Activated CD4-positive, alpha-beta T cell treated with anti-CD3 and anti-CD28 coated beads, Interleukin-2, amount 10 ng/mL, durations not matched to agents 24 days and 14 days (primary cell): ENCODE data around the gene FGFRL1. TPM values are rescaled to one million over a fixed set of nuclear protein-coding genes. Genes with fewer than 3 reads are reported as not detected.

ENCODE experiments used
- DNase-seq: peaks from one replicate; pipeline ENCODE4 v3.0.0; 2022
- H3K27ac Mint-ChIP-seq: one replicate; pipeline ENCODE4 v1.8.0; 2022; ENCODE audit warnings: mild to moderate bottlenecking, mixed read lengths
- H3K27me3 Mint-ChIP-seq: one replicate; pipeline ENCODE4 v1.8.0; 2022; ENCODE audit warnings: mixed read lengths
- H3K36me3 Mint-ChIP-seq: one replicate; pipeline ENCODE4 v1.8.0; 2022; ENCODE audit warnings: low read depth, mild to moderate bottlenecking, mixed read lengths
- H3K4me1 Mint-ChIP-seq: one replicate; pipeline ENCODE4 v1.8.0; 2021; ENCODE audit warnings: mixed read lengths
- H3K4me3 Mint-ChIP-seq: one replicate; pipeline ENCODE4 v1.8.0; 2022; ENCODE audit warnings: mild to moderate bottlenecking, moderate library complexity, mixed read lengths
- H3K9me3 Mint-ChIP-seq: one replicate; pipeline ENCODE4 v1.8.0; 2021; ENCODE audit warnings: mixed read lengths
- intact Hi-C: fragments of 100-400 bp; cut with micrococcal nuclease; formaldehyde crosslinking; loops from one replicate; pipeline ENCODE4 v1.15.1; 2023
- total RNA-seq: library from RNA; stranded (reverse); gene quantifications from 2 replicates; pipeline ENCODE4 v1.2.3, GENCODE V29; 2022

Gene FGFRL1, protein sequence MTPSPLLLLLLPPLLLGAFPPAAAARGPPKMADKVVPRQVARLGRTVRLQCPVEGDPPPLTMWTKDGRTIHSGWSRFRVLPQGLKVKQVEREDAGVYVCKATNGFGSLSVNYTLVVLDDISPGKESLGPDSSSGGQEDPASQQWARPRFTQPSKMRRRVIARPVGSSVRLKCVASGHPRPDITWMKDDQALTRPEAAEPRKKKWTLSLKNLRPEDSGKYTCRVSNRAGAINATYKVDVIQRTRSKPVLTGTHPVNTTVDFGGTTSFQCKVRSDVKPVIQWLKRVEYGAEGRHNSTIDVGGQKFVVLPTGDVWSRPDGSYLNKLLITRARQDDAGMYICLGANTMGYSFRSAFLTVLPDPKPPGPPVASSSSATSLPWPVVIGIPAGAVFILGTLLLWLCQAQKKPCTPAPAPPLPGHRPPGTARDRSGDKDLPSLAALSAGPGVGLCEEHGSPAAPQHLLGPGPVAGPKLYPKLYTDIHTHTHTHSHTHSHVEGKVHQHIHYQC
- 18.2 and 18.9 TPM in 2 replicates for total RNA-seq

DNA sequence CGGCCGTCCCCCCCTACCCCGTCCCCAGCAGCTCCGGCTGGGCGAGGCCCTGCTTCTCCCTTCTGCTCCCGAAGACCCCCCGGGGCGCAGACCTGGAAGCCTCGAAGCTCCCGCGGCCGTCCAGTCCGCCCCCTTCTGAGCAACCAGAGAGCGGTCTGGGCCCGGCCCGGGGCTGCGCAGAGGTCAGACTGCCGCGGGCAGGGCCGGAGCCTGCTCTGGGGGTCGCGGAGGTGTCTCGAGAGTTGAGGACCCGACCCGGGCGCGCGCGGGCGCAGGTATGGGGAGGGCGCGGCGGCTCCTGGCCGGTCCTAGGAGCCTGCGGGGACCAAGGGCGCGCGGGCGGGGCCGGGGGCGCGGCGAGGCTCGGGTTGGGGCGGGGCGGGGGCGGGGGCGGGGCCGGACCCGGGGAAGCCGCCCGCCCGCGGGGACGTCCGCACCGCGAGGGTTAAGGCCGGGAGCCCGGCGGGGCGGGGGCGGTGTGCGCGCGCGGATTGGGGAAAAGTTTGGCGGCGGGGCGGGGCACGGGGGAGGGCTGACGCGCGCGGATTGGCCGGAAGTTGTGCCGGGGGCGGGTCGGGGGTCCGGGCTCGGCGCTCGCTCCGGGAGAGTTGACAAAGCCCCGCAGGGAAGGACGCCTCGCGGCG, at the start of gene FGFRL1:
FGFRL1 (plus strand) TSS at position 605 of the 644 bp plus-strand sequence. CDS start 860 bp downstream, outside the sequence.
- H3K9me3 Mint-ChIP-seq, result no peaks in the 10 kb centered on the region
- H3K27ac Mint-ChIP-seq, result peak within 1 kb of the TSS; percentile 92
- H3K36me3 Mint-ChIP-seq, result peaks cover 8% of the 10 kb centered on the region
- peak within 1 kb of the TSS; percentile 89 for H3K4me3 Mint-ChIP-seq
- intact Hi-C loops, result loop anchor here (1.0 to 5.0 kb wide), 5 partner anchors 24 to 336 kb away; partner anchors contain the start of genes CTBP1, GAK, IDUA and TMEM175
- H3K27me3 Mint-ChIP-seq, result peaks cover 25% of the 10 kb centered on the region
- DNase-seq, result peak; percentile 97
- H3K4me1 Mint-ChIP-seq, result peaks cover 13% of the 10 kb centered on the region

DNA sequence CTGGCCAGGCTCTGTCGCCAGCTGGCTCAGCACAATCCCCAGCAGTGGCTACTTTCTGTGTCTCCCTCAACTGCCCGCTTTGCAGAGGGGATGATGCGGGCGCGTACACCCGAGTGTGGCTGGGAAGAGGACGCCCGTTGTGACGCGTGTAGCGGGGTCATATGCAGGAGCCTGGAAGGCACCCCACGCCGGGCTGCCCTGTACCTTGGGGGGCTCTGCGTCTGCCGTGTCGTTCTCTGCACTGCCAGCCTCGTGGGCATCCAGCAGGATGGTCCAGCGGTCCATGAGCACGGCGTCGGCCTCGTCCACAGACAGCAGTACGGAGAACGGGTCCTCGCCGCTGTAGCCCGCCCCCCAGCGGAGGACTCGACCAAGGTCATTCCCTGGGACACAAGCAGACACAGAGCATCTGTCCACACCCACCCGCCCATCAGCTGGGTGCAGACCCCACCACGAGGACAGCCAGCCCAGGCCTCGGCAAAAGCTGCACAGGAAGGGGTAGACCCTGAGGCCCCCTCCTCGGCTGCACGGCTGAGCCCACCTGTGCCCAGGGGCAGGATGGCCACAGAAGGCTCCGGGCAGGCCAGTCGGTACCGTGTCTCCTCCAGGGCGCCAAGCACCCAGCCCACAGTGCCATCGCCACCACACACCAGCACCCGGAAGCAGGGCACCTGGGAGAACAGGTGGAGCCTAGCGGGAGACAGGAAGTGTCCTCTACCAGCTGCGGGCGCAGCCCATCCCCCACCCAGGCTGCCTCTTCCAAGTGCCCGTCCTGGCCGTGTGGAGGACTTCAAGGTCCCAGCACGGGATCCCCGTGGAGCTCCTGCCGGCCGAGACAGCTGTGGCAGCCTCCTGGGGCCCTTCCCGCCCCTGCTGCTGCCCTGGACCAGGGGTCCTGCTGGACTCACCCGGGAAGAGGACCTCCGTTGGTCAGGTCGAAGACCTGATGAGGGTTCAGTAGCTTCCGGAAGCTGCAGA, 48.9 kb upstream of the FGFRL1 start:
- no peak overlapping the region for H3K27ac Mint-ChIP-seq

DNA sequence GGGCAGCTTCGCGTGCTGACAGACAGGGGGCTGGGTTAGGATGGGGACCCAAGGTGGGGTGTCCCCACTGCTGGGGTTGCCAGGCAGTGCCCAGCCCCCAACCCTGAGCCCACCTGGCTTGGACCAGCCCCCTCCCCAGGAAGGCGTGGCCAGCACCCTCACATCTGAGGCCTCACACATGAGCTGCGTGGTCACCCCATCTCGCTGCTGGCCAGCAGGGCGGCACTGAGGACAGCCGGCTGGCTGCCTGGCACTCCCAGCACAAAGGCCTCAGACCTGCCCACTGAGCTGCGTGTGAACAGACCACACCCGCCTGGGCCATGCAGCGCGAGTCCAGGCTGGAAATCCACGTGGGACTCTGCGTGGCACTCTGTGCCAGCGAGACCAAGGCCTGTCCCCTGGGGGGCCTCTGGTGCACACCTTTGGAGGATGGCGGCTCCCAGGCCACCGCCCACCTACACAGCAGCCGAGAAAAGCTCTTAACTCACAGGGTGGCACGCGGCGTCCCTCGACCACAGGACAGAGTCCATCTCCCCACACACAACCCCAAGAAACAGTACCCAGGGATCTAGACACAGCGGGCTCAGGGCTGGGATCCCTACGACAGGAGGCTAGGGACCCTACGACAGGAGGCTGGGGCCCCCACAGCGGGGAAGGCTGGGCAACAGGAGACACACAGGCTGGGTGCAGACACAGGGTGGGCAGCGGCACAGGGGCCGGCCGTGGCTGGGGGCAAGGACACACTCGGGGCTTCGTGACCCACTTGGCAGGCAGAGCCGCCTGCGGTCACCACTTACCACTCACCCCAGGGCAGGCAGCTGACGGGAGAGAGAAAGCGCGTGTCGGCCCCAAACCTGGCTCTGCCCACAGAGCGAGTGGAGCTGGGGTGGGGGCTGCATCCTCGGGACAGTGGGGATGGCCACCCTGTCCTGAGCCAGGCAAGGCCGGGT, 47.9 kb upstream of the FGFRL1 start:
- H3K4me3 Mint-ChIP-seq, result no peak overlapping the region
- no peaks in the 10 kb centered on the region for H3K4me1 Mint-ChIP-seq
- H3K36me3 Mint-ChIP-seq, result peaks cover 8% of the 10 kb centered on the region
- DNase-seq, result no peak
- no peaks in the 10 kb centered on the region for H3K27me3 Mint-ChIP-seq
- no peak overlapping the region for H3K27ac Mint-ChIP-seq
- intact Hi-C loops, result no loop called here
- H3K9me3 Mint-ChIP-seq, result no peaks in the 10 kb centered on the region

More for the DNA sequence above, 48.9 kb upstream of the FGFRL1 start:
- intact Hi-C loops, result no loop called here
- no peaks in the 10 kb centered on the region for H3K27me3 Mint-ChIP-seq
- peaks cover 9% of the 10 kb centered on the region for H3K36me3 Mint-ChIP-seq
- no peaks in the 10 kb centered on the region for H3K9me3 Mint-ChIP-seq
- no peak overlapping the region for H3K4me3 Mint-ChIP-seq
- no peaks in the 10 kb centered on the region for H3K4me1 Mint-ChIP-seq
- no peak for DNase-seq

DNA sequence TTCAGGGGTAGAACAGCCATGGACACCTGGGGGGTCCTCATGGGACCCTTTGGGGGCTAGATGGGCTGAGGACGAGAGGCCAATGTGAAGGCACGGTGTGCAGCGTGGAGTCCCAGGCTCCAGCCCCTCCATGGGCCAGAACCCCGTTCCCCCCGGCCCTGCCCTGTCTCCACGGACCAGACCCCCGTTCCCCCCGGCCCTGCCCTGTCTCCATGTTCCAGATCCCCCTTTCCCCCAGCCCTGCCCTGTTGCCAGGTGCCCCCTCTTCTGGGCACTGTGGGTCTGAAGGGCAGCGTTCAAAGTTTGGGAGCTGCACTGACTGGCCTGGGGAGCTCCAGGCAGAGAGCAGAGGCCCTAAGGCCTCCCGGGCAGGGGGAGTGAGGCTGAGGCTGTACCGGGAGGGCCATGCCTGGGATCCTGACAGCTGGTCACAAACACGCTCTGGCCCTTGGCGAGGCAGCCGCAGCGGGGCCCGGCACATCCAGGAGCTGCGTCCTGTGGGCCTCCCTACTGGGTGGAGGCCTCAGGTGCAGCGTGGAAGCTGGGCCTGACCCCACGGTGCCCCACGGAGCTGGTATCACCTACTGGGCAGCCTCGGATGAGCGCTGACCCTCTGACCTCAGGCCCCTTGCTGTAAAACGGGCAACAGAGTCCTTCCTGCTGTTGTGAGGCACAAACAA, 46.9 kb upstream of the FGFRL1 start:
- H3K9me3 Mint-ChIP-seq, result no peaks in the 10 kb centered on the region
- intact Hi-C loops, result no loop called here

DNA sequence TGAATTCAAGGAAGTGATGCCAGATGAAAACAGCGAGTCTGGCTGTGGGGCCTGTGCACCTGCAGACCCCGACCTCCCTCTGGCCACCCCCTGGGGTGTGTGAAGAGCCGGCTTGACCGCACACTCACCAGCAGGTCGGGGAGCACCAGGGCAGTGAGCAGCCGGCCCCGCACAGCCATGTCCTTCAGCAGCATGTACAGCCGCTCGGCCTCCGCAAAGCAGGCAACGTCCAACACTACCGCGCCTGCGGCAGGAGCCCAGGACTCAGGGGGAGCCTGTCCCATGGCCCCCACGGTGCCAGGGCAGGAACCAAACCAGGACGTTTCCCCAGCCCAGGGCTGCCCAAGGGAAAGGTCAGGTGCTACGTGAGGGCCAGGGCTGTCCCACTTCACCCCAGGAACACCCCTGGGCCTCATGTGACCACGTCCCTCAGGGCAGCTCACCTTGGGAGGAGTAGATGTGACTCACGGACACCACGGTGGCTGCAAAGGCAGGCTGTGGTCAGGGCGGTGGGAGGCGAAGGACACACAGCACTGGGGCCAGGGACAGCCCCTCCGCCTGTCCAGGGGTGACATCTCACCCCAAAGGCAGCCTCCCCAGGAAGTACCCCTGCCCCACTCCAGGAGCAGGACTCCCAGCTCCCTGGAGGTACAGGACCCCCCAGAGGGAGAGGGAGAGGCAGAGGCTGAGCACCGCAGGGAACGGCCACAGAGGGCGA, 46.2 kb upstream of the FGFRL1 start:
- Mint-ChIP-seq H3K27ac (no peak overlapping the region), H3K9me3 (no peaks in the 10 kb centered on the region), H3K36me3 (peaks cover 5% of the 10 kb centered on the region), H3K27me3 (no peaks in the 10 kb centered on the region), H3K4me3 (no peak overlapping the region), H3K4me1 (no peaks in the 10 kb centered on the region)
- DNase-seq, result no peak
- intact Hi-C loops, result no loop called here

More for the DNA sequence above, 46.9 kb upstream of the FGFRL1 start:
- Mint-ChIP-seq H3K4me3 (no peak overlapping the region), H3K27me3 (no peaks in the 10 kb centered on the region), H3K36me3 (peaks cover 7% of the 10 kb centered on the region), H3K4me1 (no peaks in the 10 kb centered on the region), H3K27ac (no peak overlapping the region)
- DNase-seq, result no peak

DNA sequence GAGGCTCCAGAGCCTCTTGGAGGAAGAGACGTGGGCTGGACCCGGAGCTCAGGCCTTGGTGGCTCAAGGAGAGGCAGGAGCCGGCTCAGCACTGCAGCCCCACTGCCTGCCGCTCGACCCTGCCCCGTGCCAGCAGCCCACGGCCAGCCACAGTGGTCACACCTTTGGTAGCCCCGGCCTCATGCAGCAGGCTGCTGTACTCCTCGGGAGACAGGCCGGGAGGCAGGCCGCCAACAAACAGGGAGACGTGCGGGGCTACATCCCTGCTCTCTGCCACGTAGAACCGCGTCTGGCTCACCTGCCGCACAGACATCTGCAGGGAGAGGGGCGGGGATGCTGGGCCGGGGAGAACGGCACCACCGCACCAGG, 45.7 kb upstream of the FGFRL1 start:
- Mint-ChIP-seq H3K27ac (no peak overlapping the region), H3K9me3 (no peaks in the 10 kb centered on the region), H3K36me3 (peaks cover 5% of the 10 kb centered on the region), H3K4me1 (no peaks in the 10 kb centered on the region), H3K27me3 (no peaks in the 10 kb centered on the region), H3K4me3 (no peak overlapping the region)
- DNase-seq, result no peak
- intact Hi-C loops, result no loop called here

DNA sequence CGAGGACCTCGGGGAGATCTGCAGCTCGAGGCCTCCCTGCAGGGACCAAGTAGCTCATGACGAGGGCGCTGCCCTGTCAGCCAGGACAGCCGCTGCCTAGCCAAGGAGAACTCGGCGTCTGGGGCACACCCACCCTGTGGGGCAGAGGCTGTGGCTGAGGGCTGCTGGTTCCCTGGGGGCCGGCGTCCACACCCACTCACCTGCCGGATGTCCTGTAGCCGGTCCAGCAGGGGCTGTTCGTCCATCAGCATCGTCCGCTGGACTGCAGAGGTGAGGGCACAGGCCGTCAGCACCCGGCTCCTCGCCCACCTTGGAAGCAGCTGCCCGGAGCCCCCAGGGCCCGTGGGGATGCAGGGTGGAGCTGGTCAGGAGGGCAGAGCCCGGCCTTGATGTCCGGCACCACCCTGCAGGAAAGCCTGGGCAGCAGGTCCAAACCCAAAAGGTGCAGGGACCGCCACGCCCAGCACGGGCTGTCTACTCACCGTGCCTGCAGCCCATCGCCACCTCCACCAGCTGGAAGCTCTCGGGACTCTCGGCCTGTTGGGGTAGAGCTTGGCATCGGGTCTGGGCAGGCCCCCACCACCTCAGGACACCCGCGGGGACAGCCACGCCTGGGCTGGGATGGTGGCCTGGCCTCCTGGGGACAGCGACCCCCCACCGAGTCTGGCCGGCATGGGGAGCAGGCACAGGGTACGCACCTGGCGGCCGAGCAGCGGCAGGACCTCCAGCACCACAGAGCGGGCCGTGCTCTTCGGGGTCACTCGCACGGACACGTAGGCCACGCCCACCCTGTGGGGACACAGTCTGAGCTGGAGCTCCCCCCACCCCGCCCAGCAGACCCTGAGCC, 44.9 kb upstream of the FGFRL1 start:
- Mint-ChIP-seq H3K27ac (no peak overlapping the region), H3K36me3 (peaks cover 5% of the 10 kb centered on the region), H3K4me1 (peaks cover 2% of the 10 kb centered on the region), H3K9me3 (no peaks in the 10 kb centered on the region), H3K4me3 (no peak overlapping the region), H3K27me3 (no peaks in the 10 kb centered on the region)
- intact Hi-C loops, result no loop called here
- DNase-seq, result no peak

DNA sequence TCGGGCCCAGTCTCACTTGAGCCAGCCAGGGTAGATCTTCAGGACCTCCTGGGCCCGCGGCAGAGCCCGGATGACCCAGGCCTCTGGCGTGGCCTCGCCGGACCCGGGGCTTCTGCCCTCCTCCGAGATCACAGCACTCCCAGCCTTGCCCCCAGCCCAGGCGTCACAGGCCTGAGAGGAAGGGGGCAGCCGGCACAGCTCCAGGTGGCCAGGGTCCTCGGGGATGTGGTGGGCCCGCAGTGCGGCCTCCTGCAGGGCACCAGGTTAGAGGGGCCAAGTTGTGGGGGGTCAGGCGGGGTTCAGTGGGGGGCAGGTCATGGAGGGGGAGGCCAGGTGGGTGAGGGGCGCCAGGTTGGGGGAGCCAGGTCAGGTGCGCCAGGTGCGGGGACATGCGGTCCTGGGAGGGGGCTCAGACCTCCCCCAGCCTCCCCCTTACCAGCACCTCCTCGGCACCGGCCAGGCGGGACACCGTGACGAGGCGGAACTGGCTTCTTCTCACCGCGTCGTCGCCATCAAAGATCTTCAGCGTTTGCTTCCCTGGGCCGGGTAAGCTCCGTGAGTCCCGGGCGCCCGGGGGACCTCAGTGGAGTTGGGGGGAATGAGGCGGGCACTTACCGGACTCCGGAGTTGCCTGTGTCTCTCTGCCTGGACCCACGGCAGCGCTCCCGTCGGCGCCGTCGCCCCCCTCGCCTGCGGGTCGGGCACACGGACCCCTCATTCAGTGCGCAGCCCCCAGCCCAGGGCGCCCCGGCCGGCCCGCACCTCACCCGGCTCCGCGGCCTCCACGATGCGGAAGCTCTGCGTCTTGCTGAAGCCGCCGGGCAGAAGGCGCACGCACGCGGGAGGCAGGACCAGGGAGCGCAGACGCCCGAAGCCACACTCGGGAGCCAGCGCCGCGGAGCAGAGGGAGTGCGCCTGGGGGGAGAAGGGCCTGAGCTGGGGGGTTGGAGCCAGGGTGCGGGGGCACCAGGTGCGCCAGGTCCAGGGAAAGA, 44.0 kb upstream of the FGFRL1 start:
- peaks cover 2% of the 10 kb centered on the region for H3K4me1 Mint-ChIP-seq
- no peaks in the 10 kb centered on the region for H3K27me3 Mint-ChIP-seq
- DNase-seq, result no peak

DNA sequence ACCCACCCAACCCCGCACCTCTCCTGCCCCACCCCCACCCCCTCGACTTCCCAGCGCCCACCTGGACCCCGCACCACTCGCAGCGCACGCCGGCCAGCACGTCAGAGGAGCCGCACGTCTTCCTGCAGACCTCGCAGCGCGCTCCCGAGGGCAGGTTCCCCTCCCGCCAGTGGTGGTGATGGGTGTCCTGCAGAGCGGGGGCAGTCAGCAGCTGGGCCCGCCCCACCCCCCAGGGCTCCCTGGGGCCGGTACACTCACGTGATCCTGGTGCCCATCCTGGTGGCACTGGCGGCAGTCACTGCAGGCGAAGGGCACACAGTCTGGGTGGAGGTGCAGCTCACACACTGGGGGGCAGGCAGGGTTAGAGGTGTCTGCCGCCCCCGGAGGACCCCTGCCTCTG, 43.2 kb upstream of the FGFRL1 start:
- H3K4me1 Mint-ChIP-seq, result peaks cover 2% of the 10 kb centered on the region
- H3K36me3 Mint-ChIP-seq, result peaks cover 2% of the 10 kb centered on the region
- intact Hi-C loops, result no loop called here
- DNase-seq, result no peak
- H3K9me3 Mint-ChIP-seq, result no peaks in the 10 kb centered on the region
- H3K27me3 Mint-ChIP-seq, result no peaks in the 10 kb centered on the region
- H3K4me3 Mint-ChIP-seq, result no peak overlapping the region
- no peak overlapping the region for H3K27ac Mint-ChIP-seq

More for the DNA sequence above, 44.0 kb upstream of the FGFRL1 start:
- Mint-ChIP-seq H3K9me3 (no peaks in the 10 kb centered on the region), H3K27ac (no peak overlapping the region), H3K36me3 (peaks cover 2% of the 10 kb centered on the region), H3K4me3 (no peak overlapping the region)
- intact Hi-C loops, result no loop called here

DNA sequence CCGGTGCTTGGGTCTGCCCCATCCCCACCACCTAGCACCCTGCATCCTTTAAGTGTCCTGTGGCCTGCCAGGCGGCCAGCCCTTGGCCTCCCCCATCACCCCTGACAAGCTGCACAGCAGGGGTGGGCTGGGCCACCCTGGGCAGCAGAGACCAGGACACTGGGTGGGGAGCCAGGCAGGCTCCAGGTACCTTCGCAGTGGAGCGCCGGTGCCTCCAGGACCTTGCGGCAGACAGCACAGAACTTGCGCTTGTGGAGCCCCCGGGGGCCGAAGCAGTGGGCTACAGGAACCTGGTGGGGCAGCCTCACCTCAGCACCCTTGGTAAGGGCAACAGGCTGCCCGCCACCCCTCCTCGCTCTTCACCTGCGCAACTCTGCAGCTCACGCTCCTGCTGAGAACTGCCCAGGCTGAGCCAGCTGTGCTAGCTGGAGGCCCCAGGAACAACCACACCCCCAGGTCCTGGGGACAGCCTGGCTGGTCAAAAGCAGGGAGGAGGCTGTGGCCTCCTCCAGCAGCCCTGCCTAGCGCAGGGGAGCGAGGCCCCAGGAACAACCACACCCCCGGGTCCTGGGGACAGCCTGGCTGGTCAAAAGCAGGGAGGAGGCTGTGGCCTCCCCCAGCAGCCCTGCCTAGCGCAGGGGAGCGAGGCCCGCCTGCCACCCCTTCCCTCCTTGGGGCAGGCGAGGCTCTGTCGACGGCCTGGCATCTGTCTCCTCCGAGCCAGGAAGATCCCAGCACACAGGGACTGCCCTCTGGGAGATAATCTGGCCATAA, 42.6 kb upstream of the FGFRL1 start:
- intact Hi-C loops, result no loop called here
- H3K4me3 Mint-ChIP-seq, result no peak overlapping the region
- peaks cover 2% of the 10 kb centered on the region for H3K4me1 Mint-ChIP-seq
- no peaks in the 10 kb centered on the region for H3K9me3 Mint-ChIP-seq
- H3K36me3 Mint-ChIP-seq, result peaks cover 2% of the 10 kb centered on the region
- H3K27ac Mint-ChIP-seq, result no peak overlapping the region
- no peak for DNase-seq
- no peaks in the 10 kb centered on the region for H3K27me3 Mint-ChIP-seq
